ENCODE measurements around the gene RNF130.

Gene RNF130

DNA sequence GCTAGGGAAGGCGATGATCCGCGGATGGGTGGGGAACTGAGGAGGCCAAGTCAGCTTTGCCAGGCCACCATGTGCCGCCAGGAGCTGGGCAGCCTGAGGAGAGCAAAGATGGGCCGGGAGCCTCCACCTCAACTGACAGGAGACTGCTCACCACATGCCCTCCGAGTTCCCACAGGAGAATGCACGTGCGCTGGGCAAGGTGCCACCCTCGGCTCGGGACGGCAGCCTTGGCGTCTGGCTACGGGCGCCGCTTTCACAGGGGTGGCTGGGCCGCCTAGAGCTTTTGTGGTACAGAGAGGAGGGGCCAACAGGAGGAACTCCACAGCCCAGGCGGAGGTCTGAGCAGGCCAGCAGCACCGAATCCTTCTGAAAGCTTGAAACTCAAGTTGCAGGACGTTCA lies 158.6 kb downstream of the RNF130 start:
- no peak for DNase-seq

DNA sequence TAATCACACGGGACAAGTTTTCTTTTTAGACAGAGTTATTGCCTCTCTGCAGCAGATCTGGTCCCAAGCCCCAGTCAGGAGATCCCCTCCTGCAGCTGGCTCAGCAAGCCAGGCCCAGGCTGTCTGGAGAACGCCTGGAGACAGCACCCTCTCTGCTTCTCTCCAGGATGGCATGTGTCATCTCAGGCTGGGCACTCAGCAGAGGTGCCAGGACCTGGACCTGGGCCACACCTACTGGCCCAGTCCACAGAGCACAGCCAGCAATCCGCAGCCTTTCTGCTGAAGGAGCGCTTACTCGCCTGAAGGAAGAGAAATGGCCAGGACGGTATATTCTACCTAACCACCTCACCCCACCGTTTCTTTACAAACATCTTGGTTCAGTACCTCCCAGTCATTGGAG lies 159.2 kb downstream of the RNF130 start:
- no peak for DNase-seq

DNA sequence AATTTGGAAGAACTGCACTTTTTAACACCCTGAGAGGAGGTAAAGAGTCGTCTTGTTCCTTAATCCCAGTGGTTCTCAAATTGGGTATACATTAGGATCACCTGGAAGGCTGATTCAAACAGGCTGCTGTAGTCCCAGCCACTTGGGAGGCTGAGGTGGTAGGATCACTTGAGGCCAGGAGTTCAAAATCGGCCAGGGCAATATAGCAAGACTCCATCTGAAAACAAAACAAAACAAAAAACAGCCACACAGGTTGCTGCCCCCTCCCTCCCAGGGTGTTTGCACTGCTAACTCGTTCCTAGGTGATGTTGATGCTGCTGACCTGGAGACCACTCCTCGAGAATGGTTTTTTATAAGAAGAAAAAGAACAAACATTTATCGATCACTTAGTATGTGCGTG lies 162.3 kb downstream of the RNF130 start:
- no peak for DNase-seq

- no peak for DNase-seq
Measured at GRCh38 chr5:179908528-179908927, 163.0 kb downstream of the RNF130 start.

GRCh38 chr5:179907556-179908324 lies 163.8 kb downstream of the RNF130 start, which contains the start of gene TBC1D9B:
TSS of gene TBC1D9B (minus strand) at chr5:179907897. CDS start at chr5:179907821, 76 bp downstream.
- peak; percentile 31 for DNase-seq

GRCh38 chr5:179906795-179907555 lies 164.6 kb downstream of the RNF130 start:
- DNase-seq: no peak

GRCh38 chr5:179906294-179906794 lies 165.2 kb downstream of the RNF130 start:
- peak; percentile 45 for DNase-seq

DNA sequence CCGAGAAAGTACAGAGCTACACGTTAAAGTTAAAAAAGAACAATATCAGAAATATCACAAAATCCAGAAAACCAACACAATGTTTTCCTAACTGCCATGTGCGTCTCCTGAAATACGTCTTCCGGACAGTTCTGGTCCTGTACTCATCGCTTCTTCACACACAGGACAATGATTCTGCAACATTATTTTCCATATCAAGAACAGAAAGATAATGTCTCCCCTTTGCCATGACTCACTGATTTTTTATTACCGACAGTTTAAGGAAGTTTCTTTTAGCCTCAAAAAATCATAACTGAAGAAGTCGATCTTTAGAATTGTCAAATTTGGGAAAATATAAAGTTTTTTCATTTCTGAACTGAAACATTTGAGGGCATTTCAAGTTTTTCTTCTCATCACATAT lies 166.4 kb downstream of the RNF130 start:
- peak; percentile 42 for DNase-seq

Data from GF-D8 (cell line).